Adipocyte (in vitro differentiated cells): ENCODE data around the gene GABPB2.

Source experiments
- DNase-seq: peaks from one replicate; pipeline ENCODE4 v3.0.0-alpha.2; 2015; ENCODE audit warnings: low read depth
- H3K27me3 ChIP-seq: replicated peaks from 2 replicates; pipeline ENCODE4 v1.7.0; 2013; ENCODE audit warnings: mild to moderate bottlenecking, low read length, moderate library complexity; ENCODE audit not compliant: control insufficient read depth, insufficient read depth
- H3K36me3 ChIP-seq: 2 replicates; pipeline ENCODE4 v1.7.0; 2013; ENCODE audit warnings: low read length, mild to moderate bottlenecking, moderate library complexity; ENCODE audit not compliant: control insufficient read depth, insufficient read depth, severe bottlenecking
- H3K4me1 ChIP-seq: 2 replicates; pipeline ENCODE4 v1.7.0; 2013; ENCODE audit warnings: mild to moderate bottlenecking, low read length, moderate library complexity; ENCODE audit not compliant: control insufficient read depth, insufficient read depth
- H3K4me3 ChIP-seq: 2 replicates; pipeline ENCODE4 v1.7.0; 2013; ENCODE audit warnings: mild to moderate bottlenecking, low read length, moderate library complexity
- H3K9ac ChIP-seq: 2 replicates; pipeline ENCODE4 v1.7.0; 2013; ENCODE audit warnings: mild to moderate bottlenecking, low read length, moderate library complexity
- H3K9me3 ChIP-seq: 2 replicates; pipeline ENCODE4 v1.7.0; 2013; ENCODE audit warnings: mild to moderate bottlenecking, low read length, moderate library complexity; ENCODE audit not compliant: control insufficient read depth

GABPB2 gene

DNA sequence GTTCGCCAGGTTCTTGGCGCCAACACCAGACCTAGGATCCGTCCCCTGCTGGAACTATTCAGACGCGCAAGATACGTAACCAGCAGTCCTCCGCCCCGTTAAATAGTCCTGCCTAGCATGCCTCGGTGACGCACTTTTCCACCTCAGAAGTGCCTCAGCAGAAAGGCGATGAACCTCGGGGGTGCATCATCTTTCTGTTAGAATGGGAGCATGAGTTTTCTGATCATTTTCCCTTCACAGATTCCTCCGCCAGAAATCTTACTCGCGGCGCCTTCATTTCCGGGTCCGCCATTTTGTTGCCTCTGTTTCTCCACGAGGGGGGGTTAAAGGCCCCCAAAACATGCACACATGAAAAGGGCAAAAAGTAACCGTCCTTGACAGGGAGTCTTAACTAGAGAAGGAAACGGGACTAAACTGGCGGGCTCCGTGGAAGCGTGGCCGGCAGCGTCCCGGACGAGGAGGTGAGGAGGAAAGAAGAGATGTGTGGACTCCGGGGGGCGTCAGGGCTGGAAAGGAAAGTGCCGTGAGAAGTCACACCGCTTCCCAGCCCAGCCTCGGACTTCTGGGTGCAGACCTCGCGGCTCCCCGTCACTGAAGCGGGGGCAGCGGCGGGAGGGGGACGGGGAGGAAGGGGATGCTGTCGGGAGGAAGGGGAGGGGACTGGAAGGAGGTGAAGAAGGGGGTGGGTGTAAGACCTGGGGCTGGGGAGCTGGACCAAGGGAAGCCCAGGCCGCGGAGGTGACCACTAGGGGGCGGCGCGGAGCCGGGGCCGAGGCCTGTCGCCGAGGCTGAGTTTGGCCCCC is at the start of gene GABPB2:
TSS of gene GABPB2 (plus strand) at position 288 of the 803 bp plus-strand sequence. CDS start 17,429 bp downstream, outside the sequence.
- H3K36me3 ChIP-seq, result peaks cover 3% of the 10 kb centered on the region
- H3K4me1 ChIP-seq, result peaks cover 9% of the 10 kb centered on the region
- H3K9me3 ChIP-seq, result no peaks in the 10 kb centered on the region
- peak; percentile 97 for DNase-seq
- peak within 1 kb of the TSS; percentile 90 for H3K4me3 ChIP-seq
- H3K27me3 ChIP-seq, result no peaks in the 10 kb centered on the region
- H3K9ac ChIP-seq, result peak within 1 kb of the TSS; percentile 95

GRCh38 chr1:151024540-151025146 is 45.9 kb upstream of the GABPB2 start:
- H3K36me3 ChIP-seq, result peaks cover 39% of the 10 kb centered on the region

DNA sequence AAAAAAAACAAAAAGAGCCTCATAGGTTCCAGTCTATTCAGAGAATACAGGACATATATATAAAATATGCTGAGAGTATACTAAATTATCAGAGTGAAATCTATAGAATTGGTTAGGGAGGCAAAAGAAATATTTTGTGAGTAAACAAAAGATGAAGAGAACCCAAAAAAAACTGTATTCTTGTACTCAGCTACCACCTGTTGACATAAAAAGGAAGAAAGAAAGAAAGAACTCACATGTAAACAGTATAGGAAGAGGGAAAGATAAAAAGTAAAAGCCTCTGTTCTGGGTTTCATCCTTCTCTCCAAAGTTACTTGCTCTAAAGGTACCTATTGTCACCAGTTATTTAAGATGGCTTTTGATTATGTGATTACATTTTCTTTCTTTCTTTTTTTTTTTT is 44.1 kb upstream of the GABPB2 start:
- H3K4me3 ChIP-seq, result no peak overlapping the region
- no peaks in the 10 kb centered on the region for H3K27me3 ChIP-seq
- no peaks in the 10 kb centered on the region for H3K4me1 ChIP-seq
- H3K9me3 ChIP-seq, result no peaks in the 10 kb centered on the region
- peaks cover 52% of the 10 kb centered on the region for H3K36me3 ChIP-seq
- no peak for DNase-seq
- no peak overlapping the region for H3K9ac ChIP-seq

More at GRCh38 chr1:151024540-151025146, 45.9 kb upstream of the GABPB2 start:
- no peaks in the 10 kb centered on the region for H3K4me1 ChIP-seq
- H3K9me3 ChIP-seq, result no peaks in the 10 kb centered on the region
- H3K4me3 ChIP-seq, result no peak overlapping the region
- no peaks in the 10 kb centered on the region for H3K27me3 ChIP-seq
- DNase-seq, result peak; percentile 78
- H3K9ac ChIP-seq, result no peak overlapping the region

DNA sequence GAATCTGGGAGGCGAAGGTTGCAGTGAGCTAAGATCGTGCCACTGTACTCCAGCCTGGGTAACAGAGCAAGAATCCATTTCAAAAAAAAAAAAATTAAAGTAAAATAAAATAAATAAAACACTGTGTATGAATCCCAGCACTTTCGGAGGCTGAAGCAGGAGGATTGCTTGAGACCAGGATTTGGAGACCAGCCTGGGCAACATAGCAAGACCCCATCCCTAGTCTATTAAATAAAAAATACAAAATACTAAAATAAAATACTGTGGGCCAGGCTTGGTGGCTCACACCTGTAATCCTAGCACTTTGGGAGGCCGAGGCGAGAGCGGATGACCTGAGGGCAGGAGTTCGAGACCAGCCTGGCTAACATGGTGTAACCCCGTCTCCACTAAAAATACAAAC is 38.4 kb upstream of the GABPB2 start:
- Histone ChIP-seq H3K9me3 (no peaks in the 10 kb centered on the region), H3K4me3 (no peak overlapping the region), H3K9ac (no peak overlapping the region), H3K27me3 (no peaks in the 10 kb centered on the region), H3K4me1 (no peaks in the 10 kb centered on the region), H3K36me3 (peaks cover 54% of the 10 kb centered on the region)
- DNase-seq, result no peak

DNA sequence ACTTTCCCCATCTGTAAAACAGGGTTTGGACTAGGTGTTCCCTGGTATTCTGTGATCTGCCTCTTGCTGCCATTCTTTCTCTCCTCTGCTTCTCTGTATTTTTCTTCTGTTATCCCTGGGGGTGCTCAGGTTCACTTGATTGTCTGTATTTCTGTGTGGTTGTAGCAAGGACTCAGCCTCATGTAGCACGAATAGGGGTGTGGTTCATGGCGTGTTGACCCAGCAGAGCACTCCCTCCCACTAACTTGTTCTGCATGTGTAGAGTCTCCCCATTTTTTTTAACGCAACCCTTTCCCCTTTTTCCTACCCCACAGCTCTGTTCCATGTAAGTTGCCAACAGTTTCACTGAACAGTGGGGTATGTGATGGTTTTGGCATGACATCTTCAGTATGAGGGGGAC is 35.4 kb upstream of the GABPB2 start:
- peaks cover 36% of the 10 kb centered on the region for H3K36me3 ChIP-seq
- no peaks in the 10 kb centered on the region for H3K27me3 ChIP-seq
- no peaks in the 10 kb centered on the region for H3K4me1 ChIP-seq
- no peak for DNase-seq
- no peak overlapping the region for H3K9ac ChIP-seq
- no peaks in the 10 kb centered on the region for H3K9me3 ChIP-seq
- no peak overlapping the region for H3K4me3 ChIP-seq

GRCh38 chr1:151036356-151036755 is 34.2 kb upstream of the GABPB2 start, which contains the start of gene BNIPL:
BNIPL (plus strand) TSS chr1:151036586; CDS start chr1:151036726, 140 bp downstream.
- H3K9ac ChIP-seq, result no peak within 1 kb of the TSS
- H3K4me3 ChIP-seq, result no peak within 1 kb of the TSS
- DNase-seq, result no peak
- no peaks in the 10 kb centered on the region for H3K9me3 ChIP-seq
- no peaks in the 10 kb centered on the region for H3K27me3 ChIP-seq
- peaks cover 29% of the 10 kb centered on the region for H3K36me3 ChIP-seq
- H3K4me1 ChIP-seq, result no peaks in the 10 kb centered on the region

- Histone ChIP-seq H3K27me3 (no peaks in the 10 kb centered on the region), H3K4me1 (no peaks in the 10 kb centered on the region), H3K4me3 (no peak overlapping the region), H3K9ac (no peak overlapping the region), H3K9me3 (no peaks in the 10 kb centered on the region), H3K36me3 (peaks cover 24% of the 10 kb centered on the region)
- no peak for DNase-seq
These were observed 33.5 kb upstream of the GABPB2 start for GRCh38 chr1:151037032-151037431.

DNA sequence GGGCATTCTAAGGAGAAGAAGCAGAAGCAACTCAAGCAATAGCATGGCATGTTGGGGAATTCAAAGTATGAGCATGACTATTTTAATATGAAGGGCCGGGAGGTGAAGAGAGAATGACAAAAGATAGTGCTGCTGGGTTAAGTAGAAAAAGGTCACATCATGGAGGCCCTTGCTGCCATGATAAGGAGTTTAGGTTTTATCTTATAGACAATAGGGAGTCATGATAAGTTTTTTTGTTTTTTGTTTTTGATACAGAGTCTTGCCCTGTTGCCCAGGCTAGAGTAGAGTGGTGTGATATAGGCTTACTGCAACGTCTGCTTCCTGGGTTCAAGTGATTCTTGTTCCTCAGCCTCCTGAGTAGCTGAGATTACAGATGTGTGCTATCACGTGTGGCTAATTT is 31.0 kb upstream of the GABPB2 start:
- Histone ChIP-seq H3K9ac (no peak overlapping the region), H3K27me3 (no peaks in the 10 kb centered on the region), H3K4me1 (no peaks in the 10 kb centered on the region), H3K4me3 (no peak overlapping the region), H3K36me3 (peaks cover 14% of the 10 kb centered on the region), H3K9me3 (no peaks in the 10 kb centered on the region)
- no peak for DNase-seq

GRCh38 chr1:151043163-151043562 is 27.4 kb upstream of the GABPB2 start:
- Histone ChIP-seq H3K9me3 (no peaks in the 10 kb centered on the region), H3K36me3 (peaks cover 5% of the 10 kb centered on the region), H3K27me3 (no peaks in the 10 kb centered on the region), H3K4me3 (no peak overlapping the region), H3K9ac (no peak overlapping the region), H3K4me1 (peaks cover 7% of the 10 kb centered on the region)
- DNase-seq, result no peak

GRCh38 chr1:151047591-151047924 is 23.0 kb upstream of the GABPB2 start, which contains the start of gene C1orf56:
C1orf56 (plus strand) TSS chr1:151047751; CDS start chr1:151047848, 97 bp downstream.
- Histone ChIP-seq H3K9me3 (no peaks in the 10 kb centered on the region), H3K36me3 (peaks cover 17% of the 10 kb centered on the region), H3K4me1 (peaks cover 16% of the 10 kb centered on the region), H3K9ac (peak within 1 kb of the TSS; percentile 92), H3K27me3 (no peaks in the 10 kb centered on the region), H3K4me3 (peak within 1 kb of the TSS; percentile 93)
- peak; percentile 85 for DNase-seq

DNA sequence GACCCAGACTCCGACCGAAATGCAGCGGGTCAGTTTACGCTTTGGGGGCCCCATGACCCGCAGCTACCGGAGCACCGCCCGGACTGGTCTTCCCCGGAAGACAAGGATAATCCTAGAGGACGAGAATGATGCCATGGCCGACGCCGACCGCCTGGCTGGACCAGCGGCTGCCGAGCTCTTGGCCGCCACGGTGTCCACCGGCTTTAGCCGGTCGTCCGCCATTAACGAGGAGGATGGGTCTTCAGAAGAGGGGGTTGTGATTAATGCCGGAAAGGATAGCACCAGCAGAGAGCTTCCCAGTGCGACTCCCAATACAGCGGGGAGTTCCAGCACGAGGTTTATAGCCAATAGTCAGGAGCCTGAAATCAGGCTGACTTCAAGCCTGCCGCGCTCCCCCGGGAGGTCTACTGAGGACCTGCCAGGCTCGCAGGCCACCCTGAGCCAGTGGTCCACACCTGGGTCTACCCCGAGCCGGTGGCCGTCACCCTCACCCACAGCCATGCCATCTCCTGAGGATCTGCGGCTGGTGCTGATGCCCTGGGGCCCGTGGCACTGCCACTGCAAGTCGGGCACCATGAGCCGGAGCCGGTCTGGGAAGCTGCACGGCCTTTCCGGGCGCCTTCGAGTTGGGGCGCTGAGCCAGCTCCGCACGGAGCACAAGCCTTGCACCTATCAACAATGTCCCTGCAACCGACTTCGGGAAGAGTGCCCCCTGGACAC is 22.5 kb upstream of the GABPB2 start:
- H3K9ac ChIP-seq, result peak overlapping the region; percentile 92
- H3K36me3 ChIP-seq, result peaks cover 23% of the 10 kb centered on the region
- H3K27me3 ChIP-seq, result no peaks in the 10 kb centered on the region
- peaks cover 16% of the 10 kb centered on the region for H3K4me1 ChIP-seq
- H3K4me3 ChIP-seq, result peak overlapping the region; percentile 93
- peak; percentile 77 for DNase-seq
- no peaks in the 10 kb centered on the region for H3K9me3 ChIP-seq
